Body of pancreas (tissue), 4 donors: ENCODE results near the gene OR51E2. TPM values are rescaled to one million over a fixed set of nuclear protein-coding genes. Genes with fewer than 3 reads are reported as not detected.
"Not testable (repeated sequence)": the region's sequence is repeated elsewhere in the genome, so short reads cannot be mapped to it uniquely, and the experiment has no call there.

ENCODE experiments used
- ATAC-seq: fragments of 150-250 bp; one replicate; pipeline ENCODE4 v1.9.1; 2016
- DNase-seq, 4 donors: peaks; one replicate each; pipeline ENCODE4 v3.0.0-alpha.2; 2019
- H3K27ac ChIP-seq, 4 donors: fragments of 200-600 bp; sonication (generic); 1 replicate in 3 of 4; 2 replicates in 1 of 4; pipeline versions ENCODE4 v1.5.1 to v1.6.1; 2016 to 2019; ENCODE audit warnings: mild to moderate bottlenecking in 1 of 4, mixed read lengths in 1 of 4, moderate library complexity in 1 of 4
- H3K27me3 ChIP-seq, 2 donors: fragments of 200-600 bp; sonication (generic); one replicate each; pipeline ENCODE4 v1.6.0; 2016; ENCODE audit warnings: mild to moderate bottlenecking in 1 of 2
- H3K36me3 ChIP-seq, 2 donors: fragments of 200-600 bp; sonication (generic); replicated peaks in 1 of 2; 2 replicates each; pipeline ENCODE4 v1.5.1; 2016; ENCODE audit warnings: low read depth in 2 of 2; ENCODE audit not compliant: insufficient read depth in 1 of 2
- H3K4me1 ChIP-seq: fragments of 200-600 bp; sonication (generic); one replicate; pipeline ENCODE4 v1.6.0; 2016
- H3K4me3 ChIP-seq, 2 donors: fragments of 200-600 bp; sonication (generic); 1 replicate in 1 of 2; 2 replicates in 1 of 2; pipeline ENCODE4 v1.5.1; 2016 to 2019
- H3K9me3 ChIP-seq, 3 donors: fragments of 200-600 bp; sonication (generic); 1 replicate in 2 of 3; 2 replicates in 1 of 3; pipeline ENCODE4 v1.5.1; 2016
- POLR2A ChIP-seq, 3 donors: fragments of 450-650 bp; IDR thresholded peaks; one replicate each; pipeline ENCODE4 v1.6.1; 2016; ENCODE audit warnings: antibody characterized with exemption in 3 of 3, mild to moderate bottlenecking in 2 of 3
- WGBS, 2 donors: methylation state at CpG; one replicate each; pipeline ENCODE4 v1.1.5; 2017; 5-methylcytosine and 5-hydroxymethylcytosine counted together
- intact Hi-C: fragments of 100-400 bp; cut with DNase I; formaldehyde crosslinking; loops from one replicate; pipeline ENCODE4 v1.15.1; 2023
- total RNA-seq, 2 donors: library from RNA; depleted of rRNA; stranded (reverse); fragments of >200 nt; gene quantifications; one replicate each; pipeline ENCODE4 v1.1.0, GENCODE V29; 2016
- TF ChIP-seq, protein P1 (sequence below), 7 experiments: fragments of 450-650 bp in 4 of 7; fragments of 200-600 bp in 3 of 7; sonication (generic) in 3 of 7; IDR thresholded peaks; one replicate each; pipeline ENCODE4 v1.5.1; 2016 to 2019; ENCODE audit warnings: antibody characterized with exemption in 7 of 7

The OR51E2 gene, protein sequence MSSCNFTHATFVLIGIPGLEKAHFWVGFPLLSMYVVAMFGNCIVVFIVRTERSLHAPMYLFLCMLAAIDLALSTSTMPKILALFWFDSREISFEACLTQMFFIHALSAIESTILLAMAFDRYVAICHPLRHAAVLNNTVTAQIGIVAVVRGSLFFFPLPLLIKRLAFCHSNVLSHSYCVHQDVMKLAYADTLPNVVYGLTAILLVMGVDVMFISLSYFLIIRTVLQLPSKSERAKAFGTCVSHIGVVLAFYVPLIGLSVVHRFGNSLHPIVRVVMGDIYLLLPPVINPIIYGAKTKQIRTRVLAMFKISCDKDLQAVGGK
- not detected for total RNA-seq

DNA sequence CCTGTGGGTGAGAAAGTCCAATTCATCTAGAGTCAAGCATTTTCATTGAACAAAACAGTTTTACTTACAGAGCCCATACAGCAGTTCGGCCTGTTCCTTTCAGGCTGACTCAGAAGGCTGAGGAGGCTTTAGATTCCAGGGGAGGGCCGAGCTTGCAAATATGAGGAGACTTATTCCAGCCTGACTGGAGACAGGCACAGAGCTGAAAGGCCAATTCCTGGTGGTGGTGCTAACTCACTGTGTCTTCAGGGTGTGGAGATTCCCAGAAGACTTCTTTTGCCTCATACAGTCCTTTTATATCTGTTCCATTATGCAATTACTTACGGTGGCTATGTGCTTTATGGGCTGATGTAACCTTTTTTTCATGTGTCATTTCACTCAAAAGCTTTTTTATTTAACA, at the start of gene OR51E2:
Gene OR51E2, minus strand, starts transcription at position 269 of the 400 bp plus-strand sequence. CDS start 15,142 bp downstream, outside the sequence.
- intact Hi-C loops: no loop called here
- ATAC-seq (no peak), DNase-seq (no peak)
- Histone ChIP-seq H3K4me1 (no peaks in the 10 kb centered on the region), H3K4me3 (no peak within 1 kb of the TSS), H3K36me3 (no peaks in the 10 kb centered on the region), H3K27ac (no peak within 1 kb of the TSS), H3K9me3 (no peaks in the 10 kb centered on the region), H3K27me3 (no peaks in the 10 kb centered on the region)
- TF ChIP-seq, protein P1, sequence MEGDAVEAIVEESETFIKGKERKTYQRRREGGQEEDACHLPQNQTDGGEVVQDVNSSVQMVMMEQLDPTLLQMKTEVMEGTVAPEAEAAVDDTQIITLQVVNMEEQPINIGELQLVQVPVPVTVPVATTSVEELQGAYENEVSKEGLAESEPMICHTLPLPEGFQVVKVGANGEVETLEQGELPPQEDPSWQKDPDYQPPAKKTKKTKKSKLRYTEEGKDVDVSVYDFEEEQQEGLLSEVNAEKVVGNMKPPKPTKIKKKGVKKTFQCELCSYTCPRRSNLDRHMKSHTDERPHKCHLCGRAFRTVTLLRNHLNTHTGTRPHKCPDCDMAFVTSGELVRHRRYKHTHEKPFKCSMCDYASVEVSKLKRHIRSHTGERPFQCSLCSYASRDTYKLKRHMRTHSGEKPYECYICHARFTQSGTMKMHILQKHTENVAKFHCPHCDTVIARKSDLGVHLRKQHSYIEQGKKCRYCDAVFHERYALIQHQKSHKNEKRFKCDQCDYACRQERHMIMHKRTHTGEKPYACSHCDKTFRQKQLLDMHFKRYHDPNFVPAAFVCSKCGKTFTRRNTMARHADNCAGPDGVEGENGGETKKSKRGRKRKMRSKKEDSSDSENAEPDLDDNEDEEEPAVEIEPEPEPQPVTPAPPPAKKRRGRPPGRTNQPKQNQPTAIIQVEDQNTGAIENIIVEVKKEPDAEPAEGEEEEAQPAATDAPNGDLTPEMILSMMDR (IDR thresholded peaks at IDR 0.05): no peak
- no peak for TF ChIP-seq POLR2A (IDR thresholded peaks at IDR 0.05)
- WGBS, 2 donors: 71 to 82% methylated on average over 3 of the region's 3 CpGs

DNA sequence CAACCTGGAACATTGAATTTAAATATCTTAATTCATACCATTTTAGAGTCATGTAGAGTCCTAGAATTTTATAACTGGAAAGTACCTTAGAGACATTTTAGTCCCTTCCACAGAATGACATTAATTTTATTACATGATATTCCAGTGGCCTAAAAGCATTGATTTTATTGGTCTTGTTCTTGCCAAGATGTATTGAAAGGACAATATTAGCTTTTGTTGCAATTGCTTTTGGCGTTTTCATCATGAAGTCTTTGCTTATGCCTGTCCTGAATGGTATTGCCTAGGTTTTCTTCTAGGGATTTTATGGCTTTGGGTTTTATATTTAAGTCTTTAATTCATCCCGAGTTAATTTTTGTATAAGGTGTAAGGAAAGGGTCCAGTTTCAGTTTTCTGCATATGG, 43.1 kb upstream of the OR51E2 start:
- Histone ChIP-seq H3K27me3 (no peaks in the 10 kb centered on the region), H3K36me3 (no peaks in the 10 kb centered on the region), H3K4me3 (no peak overlapping the region), H3K9me3 (no peaks in the 10 kb centered on the region), H3K4me1 (no peaks in the 10 kb centered on the region), H3K27ac (no peak overlapping the region)
- no peak for ATAC-seq
- TF ChIP-seq, protein P1 (IDR thresholded peaks at IDR 0.05): no peak
- TF ChIP-seq POLR2A (IDR thresholded peaks at IDR 0.05): no peak
- intact Hi-C loops: no loop called here
- WGBS, 2 donors: 58 to 69% methylated on average over 2 of the region's 2 CpGs
- no peak for DNase-seq

DNA sequence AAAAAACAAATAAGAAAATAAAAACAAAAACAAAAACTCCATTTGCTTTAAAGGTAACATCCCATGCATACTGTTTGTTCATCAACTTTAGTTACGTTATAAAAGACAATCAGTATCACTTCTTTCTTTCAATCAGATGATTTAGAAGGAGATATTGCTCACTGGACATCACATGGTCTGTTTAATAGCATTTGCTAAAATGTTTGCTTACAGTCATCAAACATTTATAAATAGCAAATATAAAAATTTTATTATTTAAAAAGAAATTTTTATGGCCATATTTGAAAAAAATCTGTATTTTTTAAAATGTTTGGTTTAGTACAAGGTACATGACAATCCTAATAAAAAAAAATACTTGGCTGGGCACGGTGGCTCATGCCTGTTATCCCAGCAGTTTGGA, 29.5 kb upstream of the OR51E2 start:
- DNase-seq (no peak), ATAC-seq (no peak)
- H3K4me1 ChIP-seq: no peaks in the 10 kb centered on the region
- 79 to 81% methylated on average over 2 of the region's 2 CpGs for WGBS, 2 donors
- H3K4me3 ChIP-seq: no peak overlapping the region
- H3K27ac ChIP-seq: no peak overlapping the region
- intact Hi-C loops: no loop called here
- no peaks in the 10 kb centered on the region for H3K36me3 ChIP-seq
- TF ChIP-seq, protein P1 (IDR thresholded peaks at IDR 0.05): no peak
- no peak for TF ChIP-seq POLR2A (IDR thresholded peaks at IDR 0.05)
- no peaks in the 10 kb centered on the region for H3K9me3 ChIP-seq
- H3K27me3 ChIP-seq: no peaks in the 10 kb centered on the region

DNA sequence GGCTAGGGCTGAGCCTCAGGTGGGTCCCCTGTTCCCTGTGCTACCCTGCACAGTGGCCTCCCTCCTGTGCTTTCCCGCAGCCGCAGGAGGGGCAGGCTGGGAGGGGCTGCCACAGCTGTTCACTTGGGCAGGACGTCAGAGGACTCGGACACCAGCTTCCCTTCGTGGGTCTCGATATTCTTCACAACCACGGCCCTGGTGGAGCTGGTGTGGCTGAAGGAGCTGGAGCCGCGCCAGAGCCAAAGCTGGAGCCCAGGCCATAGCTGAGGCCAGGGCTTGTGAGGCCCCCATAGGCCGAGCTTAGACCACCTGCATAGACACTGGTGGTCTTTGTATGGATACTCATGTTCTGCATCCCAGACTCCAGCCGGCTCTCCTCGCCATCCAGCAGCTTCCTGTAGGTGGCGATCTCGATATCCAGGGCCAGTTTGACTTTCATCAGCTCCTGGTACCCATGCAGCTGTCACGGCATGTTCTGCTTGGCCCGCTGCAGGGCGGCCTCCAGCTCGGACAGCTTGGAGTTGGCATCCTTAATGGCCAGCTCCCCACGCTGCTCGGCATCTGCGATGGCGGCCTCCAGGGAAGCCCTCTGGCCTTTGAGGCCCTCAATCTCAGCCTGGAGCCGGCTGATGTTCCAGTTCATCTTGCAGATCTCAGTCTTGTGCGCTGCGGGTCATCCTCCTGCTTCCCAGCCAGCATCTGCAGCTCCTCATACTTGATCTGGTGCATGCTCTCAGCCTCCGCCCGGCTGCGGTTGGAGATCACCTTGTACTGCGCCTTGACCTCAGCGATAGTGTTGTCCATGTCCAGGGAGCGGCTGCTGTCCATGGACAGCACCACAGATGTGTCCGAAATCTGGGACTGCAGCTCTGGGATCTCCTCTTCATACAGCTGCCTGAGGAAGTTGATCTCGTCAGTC, 25.2 kb upstream of the OR51E2 start:
- 83 to 84% methylated on average over 16 to 33 of the region's 33 CpGs for WGBS, 2 donors
- ATAC-seq, H3K4me3 ChIP-seq: not testable (repeated sequence)

DNA sequence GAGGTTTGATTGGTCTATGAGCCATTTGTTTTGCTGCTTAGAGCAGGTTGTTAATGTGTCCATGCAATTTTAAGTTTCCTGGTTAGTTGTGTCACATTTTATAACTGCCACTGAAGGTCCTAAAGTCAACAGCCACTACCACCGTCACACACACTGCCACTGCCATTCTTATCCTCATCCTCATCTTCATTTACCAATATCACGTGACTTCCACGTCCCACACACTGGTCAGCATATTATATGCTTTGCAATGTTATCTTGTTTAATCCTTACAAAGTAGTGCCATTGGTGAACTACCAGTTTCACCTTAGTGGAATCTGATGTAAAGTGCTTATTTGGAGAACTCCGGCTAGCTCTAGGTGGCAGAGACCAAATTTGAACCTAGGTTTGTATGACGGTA, 16.6 kb upstream of the OR51E2 start:
- Histone ChIP-seq H3K36me3 (no peaks in the 10 kb centered on the region), H3K27ac (no peak overlapping the region), H3K27me3 (no peaks in the 10 kb centered on the region), H3K4me1 (no peaks in the 10 kb centered on the region), H3K9me3 (no peaks in the 10 kb centered on the region), H3K4me3 (no peak overlapping the region)
- TF ChIP-seq, protein P1 (IDR thresholded peaks at IDR 0.05): no peak
- no peak for TF ChIP-seq POLR2A (IDR thresholded peaks at IDR 0.05)
- intact Hi-C loops: no loop called here
- no peak for ATAC-seq
- no peak for DNase-seq
- 33 to 39% methylated on average over 5 of the region's 5 CpGs for WGBS, 2 donors

More for the DNA sequence above, 25.2 kb upstream of the OR51E2 start:
- H3K27me3 ChIP-seq, H3K36me3 ChIP-seq, DNase-seq, H3K27ac ChIP-seq, H3K9me3 ChIP-seq, intact Hi-C loops, H3K4me1 ChIP-seq: not testable (repeated sequence)
